ENCODE data around the gene TBC1D5. TPM values are rescaled to one million over a fixed set of nuclear protein-coding genes. Genes with fewer than 3 reads are reported as not detected.

The TBC1D5 gene
- total RNA-seq, 1 donor from 2014 or later: 108 TPM

DNA sequence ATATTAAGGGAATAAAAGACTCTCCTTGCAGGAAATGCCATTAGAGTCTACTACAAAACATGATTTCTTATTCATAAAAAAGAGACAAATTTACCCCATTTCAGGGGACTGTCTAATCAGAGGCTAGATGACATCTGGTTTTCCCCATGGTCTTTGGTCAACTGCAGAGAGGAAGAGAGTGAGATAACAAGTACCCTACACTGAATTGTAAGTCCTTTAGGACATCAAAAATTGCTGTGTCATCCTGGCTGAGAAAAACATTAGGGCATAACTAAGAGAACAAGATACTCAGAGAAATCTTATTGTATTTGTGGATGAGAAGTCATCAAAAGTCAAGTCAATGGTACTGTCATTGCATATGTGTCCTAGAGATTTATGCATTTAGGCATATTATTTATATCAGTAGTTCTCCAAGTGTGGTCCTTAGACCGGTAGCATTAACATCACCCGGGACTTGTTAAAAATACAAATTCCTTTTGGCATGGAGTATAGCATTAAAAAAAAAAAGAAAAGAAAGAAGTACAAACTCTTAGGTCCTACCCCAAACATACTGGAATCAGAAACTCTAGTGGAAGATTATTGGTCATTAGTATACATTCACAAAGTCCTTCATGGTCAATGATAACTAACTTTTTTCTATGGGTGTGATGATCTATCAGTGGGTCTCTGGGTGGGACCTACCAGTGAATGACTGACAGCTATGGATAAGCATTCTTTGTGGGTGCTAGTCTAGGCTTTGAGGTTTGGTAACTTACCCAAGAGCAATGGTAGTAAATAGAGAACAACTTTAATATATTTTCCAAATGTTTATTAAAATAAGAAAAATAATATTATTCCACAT lies 29.0 kb upstream of the TBC1D5 start:
- Histone ChIP-seq H2AFZ (replicated peaks) (no peak overlapping the region), H3K4me3 (no peak overlapping the region), H3K9me3 (ENCODE audit: low read depth) (no peaks in the 10 kb centered on the region), H3K27me3 (no peaks in the 10 kb centered on the region), H3F3A (ENCODE audit: low read depth) (no peaks in the 10 kb centered on the region), H3K36me3 (no peaks in the 10 kb centered on the region), H3K9ac (no peak overlapping the region), H3K27ac (no peak overlapping the region), H3K4me1 (no peaks in the 10 kb centered on the region), H3K79me2 (ENCODE audit: low read depth) (no peaks in the 10 kb centered on the region), H4K20me1 (ENCODE audit: low read depth) (no peaks in the 10 kb centered on the region), H3K4me2 (no peak overlapping the region)
- no peaks in the 10 kb centered on the region for H3K4me1 Mint-ChIP-seq
- TF ChIP-seq EZH2phosphoT487 (IDR thresholded peaks at IDR 0.05) (no peak), EZH2 (IDR thresholded peaks at IDR 0.05) (no peak)
- TF ChIP-seq, protein P1, sequence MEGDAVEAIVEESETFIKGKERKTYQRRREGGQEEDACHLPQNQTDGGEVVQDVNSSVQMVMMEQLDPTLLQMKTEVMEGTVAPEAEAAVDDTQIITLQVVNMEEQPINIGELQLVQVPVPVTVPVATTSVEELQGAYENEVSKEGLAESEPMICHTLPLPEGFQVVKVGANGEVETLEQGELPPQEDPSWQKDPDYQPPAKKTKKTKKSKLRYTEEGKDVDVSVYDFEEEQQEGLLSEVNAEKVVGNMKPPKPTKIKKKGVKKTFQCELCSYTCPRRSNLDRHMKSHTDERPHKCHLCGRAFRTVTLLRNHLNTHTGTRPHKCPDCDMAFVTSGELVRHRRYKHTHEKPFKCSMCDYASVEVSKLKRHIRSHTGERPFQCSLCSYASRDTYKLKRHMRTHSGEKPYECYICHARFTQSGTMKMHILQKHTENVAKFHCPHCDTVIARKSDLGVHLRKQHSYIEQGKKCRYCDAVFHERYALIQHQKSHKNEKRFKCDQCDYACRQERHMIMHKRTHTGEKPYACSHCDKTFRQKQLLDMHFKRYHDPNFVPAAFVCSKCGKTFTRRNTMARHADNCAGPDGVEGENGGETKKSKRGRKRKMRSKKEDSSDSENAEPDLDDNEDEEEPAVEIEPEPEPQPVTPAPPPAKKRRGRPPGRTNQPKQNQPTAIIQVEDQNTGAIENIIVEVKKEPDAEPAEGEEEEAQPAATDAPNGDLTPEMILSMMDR (IDR thresholded peaks at IDR 0.05): no peak
- no peak overlapping the region for H3K4me3 Mint-ChIP-seq
- no peak overlapping the region for H3K27ac Mint-ChIP-seq
- no peaks in the 10 kb centered on the region for H3K36me3 Mint-ChIP-seq
- DNase-seq (ENCODE audit: low spot score): no peak
- no peaks in the 10 kb centered on the region for H3K9me3 Mint-ChIP-seq
- peaks cover 1% of the 10 kb centered on the region for H3K27me3 Mint-ChIP-seq (ENCODE audit: insufficient read depth, low read depth)

DNA sequence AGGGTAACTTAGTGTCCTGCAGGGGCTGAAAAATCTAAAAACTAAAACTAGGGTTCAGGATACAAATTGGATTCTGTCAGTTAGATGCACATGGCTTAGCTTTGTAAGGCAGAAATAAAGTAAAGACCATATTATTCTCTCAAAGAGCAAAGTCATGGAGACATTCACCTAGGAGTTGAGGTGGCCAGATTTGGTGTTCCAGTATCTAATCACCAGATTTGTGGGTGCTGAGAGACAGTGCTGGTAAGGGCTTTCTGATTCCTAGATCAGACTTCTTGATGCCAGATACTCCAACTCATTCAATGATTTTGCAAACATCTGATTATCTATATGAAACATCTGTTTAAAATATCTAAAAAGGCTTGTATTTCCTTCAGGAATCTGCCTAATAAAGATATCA lies 28.3 kb upstream of the TBC1D5 start:
- Histone ChIP-seq H3K4me3 (no peak overlapping the region), H4K20me1 (ENCODE audit: low read depth) (no peaks in the 10 kb centered on the region), H3K79me2 (ENCODE audit: low read depth) (no peaks in the 10 kb centered on the region), H3K9me3 (ENCODE audit: low read depth) (no peaks in the 10 kb centered on the region), H3F3A (ENCODE audit: low read depth) (no peaks in the 10 kb centered on the region), H3K4me1 (no peaks in the 10 kb centered on the region), H3K4me2 (no peak overlapping the region), H3K27me3 (no peaks in the 10 kb centered on the region), H3K36me3 (no peaks in the 10 kb centered on the region), H2AFZ (replicated peaks) (no peak overlapping the region), H3K9ac (no peak overlapping the region), H3K27ac (no peak overlapping the region)
- H3K36me3 Mint-ChIP-seq: no peaks in the 10 kb centered on the region
- no peak for TF ChIP-seq EZH2phosphoT487 (IDR thresholded peaks at IDR 0.05)
- TF ChIP-seq, protein P1 (IDR thresholded peaks at IDR 0.05): no peak
- TF ChIP-seq EZH2 (IDR thresholded peaks at IDR 0.05): no peak
- H3K27ac Mint-ChIP-seq: no peak overlapping the region
- H3K4me3 Mint-ChIP-seq: no peak overlapping the region
- DNase-seq (ENCODE audit: low spot score): no peak
- H3K27me3 Mint-ChIP-seq (ENCODE audit: insufficient read depth, low read depth): no peaks in the 10 kb centered on the region
- no peaks in the 10 kb centered on the region for H3K4me1 Mint-ChIP-seq
- H3K9me3 Mint-ChIP-seq: no peaks in the 10 kb centered on the region

DNA sequence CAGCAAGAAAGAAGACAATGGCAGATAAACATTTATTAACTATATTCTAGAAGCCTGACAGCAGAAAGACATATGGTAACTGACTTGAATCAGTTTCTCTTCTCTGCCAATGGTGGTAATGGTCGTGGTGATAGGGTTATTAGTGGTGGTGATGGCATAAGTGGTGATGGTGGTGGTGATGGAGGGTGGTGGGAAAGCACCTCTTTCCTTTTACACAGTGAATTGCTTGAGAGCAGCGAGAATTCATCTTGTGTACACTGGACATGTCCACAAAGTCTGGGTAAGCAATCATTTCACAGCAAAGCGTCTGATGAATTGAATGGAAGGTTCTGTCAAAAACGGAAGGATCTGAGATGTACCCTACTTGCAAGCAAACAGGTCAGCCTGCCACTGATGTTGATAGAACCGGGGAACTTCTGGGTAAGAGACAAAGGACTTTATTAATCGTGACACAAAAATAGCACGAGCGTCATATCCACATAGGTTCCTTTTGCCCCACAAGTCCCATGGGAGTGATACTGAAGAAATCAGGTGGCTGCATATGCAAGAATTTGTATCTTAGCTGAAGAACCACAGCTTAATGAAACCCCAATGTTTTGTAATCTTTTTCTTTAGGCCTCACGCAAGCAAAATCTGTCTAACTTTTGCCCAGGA lies 23.5 kb upstream of the TBC1D5 start:
- Histone ChIP-seq H3K9me3 (ENCODE audit: low read depth) (no peaks in the 10 kb centered on the region), H3K9ac (no peak overlapping the region), H3F3A (ENCODE audit: low read depth) (no peaks in the 10 kb centered on the region), H3K27me3 (no peaks in the 10 kb centered on the region), H3K36me3 (no peaks in the 10 kb centered on the region), H2AFZ (replicated peaks) (no peak overlapping the region), H3K79me2 (ENCODE audit: low read depth) (no peaks in the 10 kb centered on the region), H3K4me1 (no peaks in the 10 kb centered on the region), H3K4me3 (no peak overlapping the region), H4K20me1 (ENCODE audit: low read depth) (no peaks in the 10 kb centered on the region), H3K27ac (no peak overlapping the region), H3K4me2 (no peak overlapping the region)
- no peak overlapping the region for H3K4me3 Mint-ChIP-seq
- no peaks in the 10 kb centered on the region for H3K4me1 Mint-ChIP-seq
- H3K27ac Mint-ChIP-seq: no peak overlapping the region
- DNase-seq (ENCODE audit: low spot score): no peak
- no peaks in the 10 kb centered on the region for H3K9me3 Mint-ChIP-seq
- no peaks in the 10 kb centered on the region for H3K36me3 Mint-ChIP-seq
- H3K27me3 Mint-ChIP-seq (ENCODE audit: insufficient read depth, low read depth): no peaks in the 10 kb centered on the region
- TF ChIP-seq EZH2 (IDR thresholded peaks at IDR 0.05) (no peak), EZH2phosphoT487 (IDR thresholded peaks at IDR 0.05) (no peak)
- TF ChIP-seq, protein P1 (IDR thresholded peaks at IDR 0.05): no peak

All from neural progenitor cell (in vitro differentiated cells).